SKM-1 treated with dmso at 0.1 percent for 144 hours (cell line): Measurements from ENCODE around the gene DCAF4L1.
A peak's percentile ranks its signal among the peaks of the same experiment; 100 is the strongest.

Experiments
- DNase-seq: peaks from one replicate; lab custom pipeline; 2025; ENCODE audit not compliant: unreplicated experiment; lab: John Stamatoyannopoulos, UW

The DCAF4L1 gene, protein sequence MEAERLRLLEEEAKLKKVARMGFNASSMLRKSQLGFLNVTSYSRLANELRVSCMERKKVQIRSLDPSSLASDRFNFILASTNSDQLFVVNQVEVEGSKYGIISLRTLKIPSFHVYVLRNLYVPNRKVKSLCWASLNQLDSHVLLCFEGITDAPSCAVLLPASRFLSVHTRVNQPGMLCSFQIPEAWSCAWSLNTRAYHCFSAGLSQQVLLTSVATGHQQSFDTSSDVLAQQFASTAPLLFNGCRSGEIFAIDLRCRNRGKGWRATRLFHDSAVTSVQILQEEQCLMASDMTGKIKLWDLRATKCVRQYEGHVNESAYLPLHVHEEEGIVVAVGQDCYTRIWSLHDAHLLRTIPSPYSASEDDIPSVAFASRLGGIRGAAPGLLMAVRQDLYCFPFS

DNA sequence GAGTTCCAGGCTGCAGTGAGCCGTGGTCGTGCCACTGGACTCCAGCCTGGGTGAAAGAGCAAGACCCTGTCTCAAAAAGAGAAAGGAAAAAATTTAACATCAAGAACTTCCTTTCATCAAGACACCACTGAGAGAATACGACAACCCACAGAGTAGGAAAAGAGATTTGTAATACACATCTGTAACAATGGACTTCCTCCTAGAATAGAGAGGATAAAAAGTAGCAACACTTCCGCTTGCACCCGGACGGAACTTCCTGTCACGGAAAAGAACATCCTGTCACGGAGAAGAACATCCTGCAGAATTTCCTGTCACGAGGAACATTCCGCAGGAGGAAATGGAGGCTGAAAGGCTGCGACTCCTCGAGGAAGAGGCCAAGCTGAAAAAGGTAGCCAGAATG, at the start of gene DCAF4L1:
Gene DCAF4L1 (plus strand): TSS at position 301 of the 400 bp plus-strand sequence. CDS start 37 bp downstream, at position 338.
- DNase-seq: no peak

DNA sequence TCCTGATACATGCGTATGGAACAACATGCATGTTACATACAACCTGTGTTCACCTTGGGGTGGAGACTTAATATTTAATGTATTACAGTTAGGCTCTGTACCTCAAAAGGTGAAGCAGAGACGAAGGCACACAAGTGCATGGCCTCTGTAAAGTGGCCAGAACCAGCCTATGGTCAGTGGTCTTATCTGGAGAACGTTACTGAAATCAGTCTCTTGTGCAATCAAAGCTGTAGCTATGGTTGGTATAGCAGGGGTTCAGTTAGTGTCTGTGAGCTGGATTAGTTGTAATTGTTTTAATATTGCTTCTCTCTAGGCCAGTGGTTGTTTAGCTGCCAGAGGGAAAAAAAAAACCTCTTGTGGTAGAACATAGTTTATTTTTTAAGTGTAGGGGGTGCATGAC, 48.6 kb upstream of the DCAF4L1 start:
- DNase-seq: no peak

DNA sequence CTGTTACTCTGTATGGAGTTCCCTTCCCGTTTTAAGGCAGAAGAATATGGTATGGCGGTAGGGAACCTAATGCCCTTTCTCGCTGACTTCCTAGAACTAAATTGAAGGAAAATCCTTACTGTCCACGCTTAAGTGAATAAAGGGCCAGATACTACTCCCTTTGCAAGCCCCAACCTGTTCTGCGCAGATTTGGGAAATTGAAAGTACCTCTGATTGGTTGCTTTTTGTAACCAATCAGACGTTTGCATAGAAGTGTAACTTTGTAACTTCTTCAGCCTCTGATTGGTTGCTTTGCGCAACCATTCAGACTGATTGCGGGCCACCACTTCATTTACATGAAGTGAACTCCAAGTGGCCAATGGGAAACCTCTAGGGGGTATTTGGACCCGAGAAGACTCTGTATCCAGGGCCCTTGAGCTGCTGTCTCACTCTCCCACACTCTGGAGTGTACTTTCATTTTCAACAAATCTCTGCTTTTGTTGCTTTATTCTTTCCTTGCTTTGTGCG, 47.5 kb upstream of the DCAF4L1 start:
- DNase-seq: peak; percentile 79

DNA sequence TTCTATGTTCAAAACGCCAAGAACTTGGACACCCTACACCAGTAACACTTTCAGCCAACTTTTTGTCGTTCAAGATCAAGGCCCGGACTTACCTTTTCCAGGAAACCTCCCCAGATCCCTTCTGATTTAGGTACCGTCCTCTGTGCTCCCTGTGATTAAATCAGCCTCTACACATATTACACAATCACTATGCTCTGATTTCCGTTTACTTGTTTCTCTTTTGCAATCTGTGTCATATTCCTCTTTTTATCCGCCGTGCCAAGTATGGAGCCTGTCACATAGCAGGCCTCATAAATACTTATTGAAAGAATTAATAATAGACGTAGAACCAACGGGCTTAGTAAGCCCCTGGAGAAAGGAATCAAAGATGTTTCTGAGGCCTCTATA, 47.0 kb upstream of the DCAF4L1 start:
- peak; percentile 77 for DNase-seq

DNA sequence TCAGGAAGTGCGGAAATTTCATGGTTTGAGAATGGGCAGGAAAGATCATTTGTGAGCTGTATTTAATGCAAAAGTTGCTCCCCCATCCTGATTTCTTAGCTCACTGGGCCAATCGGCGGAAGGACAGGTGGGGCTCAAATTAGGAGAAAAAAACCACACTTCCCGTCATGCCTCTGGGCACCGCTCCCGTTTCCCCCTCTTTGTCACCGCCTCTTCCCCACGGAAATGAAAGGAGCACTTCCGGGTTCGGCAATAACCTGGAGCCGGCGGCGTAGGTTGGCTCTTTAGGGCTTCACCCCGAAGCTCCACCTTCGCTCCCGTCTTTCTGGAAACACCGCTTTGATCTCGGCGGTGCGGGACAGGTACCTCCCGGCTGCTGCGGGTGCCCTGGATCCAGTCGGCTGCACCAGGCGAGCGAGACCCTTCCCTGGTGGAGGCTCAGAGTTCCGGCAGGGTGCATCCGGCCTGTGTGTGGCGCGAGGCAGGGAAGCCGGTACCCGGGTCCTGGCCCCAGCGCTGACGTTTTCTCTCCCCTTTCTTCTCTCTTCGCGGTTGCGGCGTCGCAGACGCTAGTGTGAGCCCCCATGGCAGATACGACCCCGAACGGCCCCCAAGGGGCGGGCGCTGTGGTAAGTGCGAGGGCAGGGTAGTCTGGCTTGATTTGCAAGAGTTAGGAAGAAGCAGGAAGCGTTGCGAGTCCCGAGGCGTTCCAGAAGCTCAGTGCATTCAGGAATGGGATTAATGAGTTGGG, 46.5 kb upstream of the DCAF4L1 start, which contains the start of gene TMEM33:
Gene TMEM33 (plus strand): TSS at position 529 of the 751 bp plus-strand sequence. CDS start 56 bp downstream, at position 585.
- DNase-seq: peak; percentile 91

DNA sequence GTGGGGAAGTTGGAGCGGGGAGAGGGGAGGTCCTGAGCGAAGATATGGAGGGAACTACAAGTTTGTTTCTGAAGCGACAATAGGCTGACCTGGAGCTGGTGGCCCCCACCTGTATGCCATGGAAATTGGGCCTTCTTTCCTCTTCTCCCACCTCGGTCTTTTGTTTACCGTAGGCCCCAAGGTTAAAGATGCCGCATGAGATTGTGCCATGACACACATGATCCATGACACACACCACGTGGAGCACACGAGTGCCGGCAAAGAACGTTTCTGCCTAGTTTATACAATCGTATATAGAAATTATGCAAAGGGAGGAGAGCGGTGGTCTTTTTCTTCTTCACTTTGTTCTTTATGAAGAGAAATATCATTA, 45.9 kb upstream of the DCAF4L1 start:
- DNase-seq: no peak

DNA sequence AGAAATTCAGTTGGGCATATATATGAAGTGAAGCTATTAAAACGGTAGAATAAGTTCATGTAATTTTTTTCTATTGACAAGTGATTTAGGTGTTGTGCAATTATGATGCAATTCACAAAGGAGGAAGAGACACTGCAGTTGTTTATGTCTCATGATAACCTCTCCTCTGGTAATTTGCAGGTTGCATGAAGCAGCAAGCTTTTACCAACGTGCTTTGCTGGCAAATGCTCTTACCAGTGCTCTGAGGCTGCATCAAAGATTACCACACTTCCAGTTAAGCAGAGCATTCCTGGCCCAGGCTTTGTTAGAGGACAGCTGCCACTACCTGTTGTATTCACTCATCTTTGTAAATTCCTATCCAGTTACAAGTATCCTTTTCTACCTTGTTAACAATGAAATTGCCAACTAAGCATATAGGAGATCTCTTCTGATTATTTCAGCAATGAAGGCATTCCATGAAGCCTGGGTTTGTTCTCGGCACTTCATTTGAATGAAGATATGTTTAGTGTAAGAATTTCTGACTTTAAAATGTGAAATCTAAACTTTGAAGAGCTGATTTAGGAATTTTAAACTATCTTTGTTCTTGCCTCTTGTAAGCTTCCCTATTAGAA, 42.4 kb upstream of the DCAF4L1 start:
- DNase-seq: peak; percentile 77

DNA sequence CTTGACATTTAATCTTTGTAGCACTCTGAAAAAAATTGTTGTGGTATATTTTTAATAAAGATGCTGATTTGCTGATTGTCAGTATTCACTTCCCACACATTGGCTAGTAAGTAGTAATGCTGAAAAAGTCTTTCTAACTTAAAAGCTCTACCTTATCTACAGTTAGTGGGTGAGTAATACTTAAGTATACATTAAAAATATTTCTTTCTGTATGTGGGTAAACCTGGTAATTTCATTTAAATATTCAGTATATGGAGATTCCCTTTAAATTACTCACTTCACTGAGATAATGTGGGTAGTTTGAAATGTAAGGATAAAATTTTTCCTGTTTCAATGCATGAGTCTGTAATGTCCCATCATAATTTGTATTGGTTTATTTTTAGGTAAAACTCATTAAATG, 40.7 kb upstream of the DCAF4L1 start:
- DNase-seq: no peak

DNA sequence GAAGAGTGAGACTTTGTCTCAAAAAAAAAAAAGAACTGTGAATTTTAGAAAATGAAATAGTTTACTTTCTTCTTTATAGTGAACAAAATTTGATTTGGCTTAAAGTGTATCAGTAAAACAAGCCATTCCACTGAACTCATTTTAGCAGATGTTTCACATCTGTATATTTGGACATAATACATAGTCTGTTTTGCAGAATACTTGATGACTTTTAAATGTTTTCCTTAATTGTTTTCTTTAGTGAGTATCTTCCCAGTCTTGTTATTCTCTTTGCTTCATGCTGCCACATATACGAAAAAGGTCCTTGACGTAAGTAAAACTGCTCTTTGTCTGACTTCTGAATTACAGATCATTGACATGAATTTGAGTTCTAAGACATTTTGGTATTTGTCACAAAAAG, 38.0 kb upstream of the DCAF4L1 start:
- DNase-seq: no peak

DNA sequence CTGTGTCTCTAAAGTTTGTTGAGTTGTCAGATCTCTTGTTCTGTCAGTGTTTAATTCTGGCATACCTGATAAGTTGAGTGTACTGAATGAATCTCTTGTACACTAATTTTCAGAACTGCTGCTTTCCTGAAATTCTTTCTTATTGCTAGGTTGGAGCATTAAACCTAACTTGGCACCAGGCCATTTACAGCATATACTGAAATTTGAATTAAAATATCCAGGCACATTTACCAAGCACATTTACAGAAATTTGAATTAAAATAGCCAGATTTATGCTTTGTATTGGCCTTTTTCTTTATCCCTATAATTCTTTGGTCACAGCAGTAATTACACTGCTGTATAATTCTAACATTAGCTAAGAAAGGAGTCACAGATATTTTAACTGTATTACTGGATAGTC, 37.5 kb upstream of the DCAF4L1 start:
- no peak for DNase-seq

DNA sequence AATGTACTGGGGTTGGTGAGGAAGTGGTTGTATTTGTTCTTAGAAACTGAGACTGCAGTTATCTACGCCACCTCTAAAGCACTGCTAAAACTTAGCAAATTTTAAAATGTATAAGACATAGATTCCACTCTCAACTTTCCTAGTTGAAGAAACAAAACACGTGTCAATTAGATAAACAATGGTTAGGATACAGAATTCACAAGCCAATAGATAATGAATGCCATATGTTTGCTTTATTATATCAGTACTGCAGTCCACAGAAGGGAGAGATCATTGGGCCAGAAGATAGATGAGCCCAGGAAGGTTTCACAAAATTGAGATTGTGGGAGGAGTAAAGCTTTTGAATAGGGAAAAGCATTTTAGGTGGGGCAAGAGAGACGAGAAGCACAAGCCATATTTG, 32.0 kb upstream of the DCAF4L1 start:
- no peak for DNase-seq

DNA sequence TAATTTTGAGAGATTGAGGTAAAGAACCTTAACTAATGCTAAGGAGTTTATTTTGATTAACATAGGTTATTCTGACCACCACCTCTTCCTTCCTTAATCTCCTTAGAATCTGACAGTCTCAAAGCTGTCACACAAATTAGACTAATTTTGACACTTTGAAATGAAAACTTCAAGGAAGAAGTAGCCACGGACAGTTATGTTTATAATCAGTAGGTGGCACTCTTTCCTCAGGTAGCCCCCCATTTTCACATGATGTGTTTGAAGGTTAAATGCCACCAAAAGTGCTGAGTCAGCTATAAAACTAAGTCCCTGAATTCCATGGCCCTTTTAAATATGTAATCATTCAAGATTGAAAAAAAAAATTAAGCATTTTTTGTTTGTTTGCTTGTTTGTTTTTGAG, 23.9 kb upstream of the DCAF4L1 start:
- peak; percentile 15 for DNase-seq

DNA sequence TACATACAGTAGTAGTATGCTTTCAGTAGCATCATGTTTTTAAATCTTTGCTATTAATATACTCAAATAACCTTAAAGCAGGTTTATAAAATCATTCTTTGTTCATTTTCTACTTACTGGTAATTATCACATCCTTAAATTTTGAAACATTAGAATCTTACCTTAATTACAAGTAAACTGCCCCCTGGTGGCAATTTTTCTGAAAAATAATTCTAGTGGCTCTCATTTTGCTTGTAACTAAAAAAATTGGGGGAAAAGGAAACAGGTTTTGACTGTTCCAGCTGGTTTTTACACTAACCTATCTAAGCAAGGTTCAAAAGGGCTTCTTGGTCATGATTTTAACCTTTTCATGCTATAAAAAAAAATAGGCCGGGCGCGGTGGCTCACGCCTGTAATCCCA, 18.5 kb upstream of the DCAF4L1 start:
- peak; percentile 32 for DNase-seq

DNA sequence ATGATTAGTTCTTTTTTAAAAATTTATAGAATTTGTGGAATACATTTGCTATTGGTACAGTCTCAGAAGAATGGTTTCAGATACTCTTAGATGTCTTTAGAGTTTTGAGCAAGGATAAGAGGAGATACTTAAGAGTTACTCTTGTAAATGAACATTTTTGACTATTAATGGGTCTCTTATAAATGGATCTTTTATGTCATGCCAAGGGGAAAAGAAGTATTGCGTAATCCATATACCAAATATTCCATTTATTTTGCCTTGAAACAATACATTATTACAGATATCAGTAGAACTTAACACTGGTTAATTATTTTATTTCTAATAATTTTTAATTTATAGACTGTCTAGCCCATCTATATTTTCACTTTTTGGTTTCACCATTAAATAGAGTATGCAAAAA, 17.2 kb upstream of the DCAF4L1 start:
- DNase-seq: no peak

DNA sequence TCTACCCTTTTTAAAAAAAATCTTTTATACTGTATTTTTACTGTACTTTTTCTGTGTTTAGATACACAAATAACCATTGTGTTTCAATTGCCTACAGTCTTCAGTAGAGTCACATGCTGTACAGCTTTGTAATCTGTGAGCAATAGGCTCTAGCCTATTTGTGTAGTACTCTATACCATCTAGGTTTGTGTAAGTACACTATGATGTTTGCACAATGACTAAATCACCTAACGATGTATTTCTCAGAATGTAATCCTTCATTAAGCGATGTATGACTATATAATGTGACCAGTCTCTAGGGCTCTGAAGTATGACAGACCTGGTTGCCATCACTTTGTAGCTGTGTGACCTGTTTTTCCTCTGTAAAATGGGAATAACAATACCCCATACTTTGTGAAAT, 14.2 kb upstream of the DCAF4L1 start:
- DNase-seq: no peak

DNA sequence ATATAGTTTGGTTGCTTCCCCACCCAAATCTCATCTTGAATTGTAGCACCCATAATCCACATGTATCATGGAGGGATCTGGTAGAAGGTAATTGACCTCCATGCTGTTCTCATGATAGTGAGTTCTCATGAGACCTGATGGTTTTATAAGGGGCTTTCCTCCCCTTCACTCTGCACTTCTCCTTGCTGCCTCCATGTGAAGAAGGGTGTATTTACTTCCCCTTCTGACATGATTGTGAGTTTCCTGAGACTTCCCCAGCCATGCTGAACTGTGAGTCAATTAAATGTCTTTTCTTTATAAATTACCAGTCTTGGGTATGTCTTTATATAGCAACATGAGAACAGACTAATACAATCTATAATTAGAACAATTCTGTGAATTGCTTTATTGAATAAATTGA, 11.9 kb upstream of the DCAF4L1 start:
- no peak for DNase-seq

DNA sequence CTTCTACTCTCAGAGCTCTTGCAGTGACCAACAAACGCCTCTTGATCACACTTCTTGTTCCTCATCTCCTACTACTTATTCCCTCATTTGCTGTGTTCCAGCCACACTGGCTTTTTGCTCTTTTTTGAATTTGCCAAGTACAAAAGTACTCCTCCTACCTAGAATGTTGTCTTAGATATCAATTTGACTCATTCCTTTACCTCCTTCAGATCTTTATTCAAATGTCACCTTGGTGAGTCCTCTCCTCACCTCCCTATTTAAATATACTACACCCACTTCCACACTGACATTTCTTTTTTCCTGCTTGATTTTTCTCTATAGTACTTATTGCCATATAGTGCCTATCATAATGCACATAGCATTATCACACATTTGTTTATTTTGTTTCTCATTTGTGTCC, 6.2 kb upstream of the DCAF4L1 start:
- no peak for DNase-seq

DNA sequence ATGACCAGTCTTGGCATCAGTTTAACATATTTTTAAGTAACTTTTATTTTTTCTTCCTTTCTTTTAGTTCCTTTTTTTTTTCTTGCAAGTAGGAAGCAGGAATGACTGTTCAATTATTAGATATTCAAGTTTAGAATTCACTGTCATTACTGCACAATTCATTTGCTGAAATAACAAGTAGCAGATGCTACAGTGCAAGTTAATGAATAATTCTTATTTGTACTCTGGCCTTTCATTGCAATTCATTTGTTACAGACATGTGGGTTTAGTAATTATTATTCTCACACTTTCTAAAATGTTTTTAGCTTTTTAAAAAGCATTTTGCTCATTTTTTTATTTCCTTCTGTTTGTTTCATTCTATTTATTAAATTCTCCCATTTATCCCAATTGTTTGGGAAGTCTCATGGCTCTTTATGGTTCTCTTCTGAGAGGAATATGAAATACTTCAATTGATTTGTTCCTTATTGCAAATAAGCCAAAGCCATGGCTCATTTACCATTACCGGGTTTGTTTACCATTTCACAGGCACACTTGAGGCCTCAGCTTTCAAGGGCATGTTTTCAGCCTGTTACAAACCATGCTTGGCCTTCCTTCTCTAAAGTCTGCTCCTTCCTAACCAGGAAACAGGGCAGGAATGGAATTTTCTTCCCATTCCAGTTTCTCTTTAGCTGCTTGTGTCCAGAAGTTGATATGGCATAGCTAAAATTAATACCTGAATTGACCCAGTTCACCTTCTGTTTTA, 4.6 kb upstream of the DCAF4L1 start:
- no peak for DNase-seq

DNA sequence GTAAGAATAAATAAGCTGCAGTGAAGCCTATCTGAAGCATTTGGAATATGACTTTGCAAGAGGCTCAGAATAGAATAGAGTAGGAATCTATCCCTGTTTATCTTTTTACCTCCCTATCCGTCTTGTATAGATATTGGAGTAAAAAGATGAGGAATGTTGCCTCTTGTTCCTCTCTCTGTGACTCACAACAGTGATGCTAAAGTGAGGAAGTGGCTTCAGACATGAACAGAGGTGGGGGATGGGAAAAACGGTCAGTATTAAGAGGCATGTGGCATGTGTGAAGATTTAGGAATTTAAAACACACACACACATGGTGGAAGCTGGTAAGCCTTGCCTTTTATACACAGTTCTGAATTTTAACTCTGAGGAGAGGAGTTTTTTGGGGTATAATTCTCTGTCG, 3.8 kb upstream of the DCAF4L1 start:
- DNase-seq: peak; percentile 40

DNA sequence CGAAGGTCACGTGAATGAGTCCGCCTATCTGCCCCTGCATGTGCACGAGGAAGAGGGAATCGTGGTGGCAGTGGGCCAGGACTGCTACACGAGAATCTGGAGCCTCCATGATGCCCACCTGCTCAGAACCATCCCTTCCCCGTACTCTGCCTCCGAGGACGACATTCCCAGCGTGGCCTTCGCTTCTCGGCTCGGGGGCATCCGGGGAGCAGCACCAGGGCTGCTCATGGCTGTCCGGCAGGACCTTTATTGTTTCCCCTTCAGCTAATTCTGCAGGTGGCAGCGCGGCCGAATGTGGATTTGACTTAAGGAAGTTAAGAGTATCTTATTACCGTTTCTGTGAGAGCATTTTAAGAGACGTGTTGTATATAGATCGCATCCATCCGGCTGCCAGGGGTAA, 1.2 kb downstream of the DCAF4L1 start:
- DNase-seq: no peak

DNA sequence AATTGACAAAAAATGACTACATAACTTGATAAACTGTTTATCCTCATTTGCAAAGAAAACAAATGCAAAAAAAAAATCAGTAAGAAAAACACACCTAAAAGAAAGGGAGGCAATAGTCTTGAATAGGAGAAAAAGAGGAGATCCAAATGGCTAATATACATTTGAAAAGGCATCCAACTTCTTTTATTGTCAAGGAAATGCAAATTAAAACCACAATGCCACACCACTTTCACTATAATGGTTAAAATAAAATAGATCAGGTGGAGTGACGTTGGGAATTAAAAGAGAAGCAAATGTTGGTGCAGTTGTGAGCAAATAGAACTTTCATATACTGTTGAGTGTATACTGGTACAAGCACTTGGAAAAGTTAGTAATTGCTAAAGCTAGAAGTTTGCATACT, 3.6 kb downstream of the DCAF4L1 start:
- no peak for DNase-seq
